HG02571 (cell line): ENCODE data around the gene UBE3D.
"Not testable (repeated sequence)": the region's sequence is repeated elsewhere in the genome, so short reads cannot be mapped to it uniquely, and the experiment has no call there.

Experiments used
- ATAC-seq: cut with Tn5 transposase; IDR thresholded peaks from one replicate; pipeline ENCODE4 v1.9.1; 2021; ENCODE audit warnings: mild to moderate bottlenecking, moderate library complexity; ENCODE audit not compliant: unreplicated experiment

Gene UBE3D

DNA sequence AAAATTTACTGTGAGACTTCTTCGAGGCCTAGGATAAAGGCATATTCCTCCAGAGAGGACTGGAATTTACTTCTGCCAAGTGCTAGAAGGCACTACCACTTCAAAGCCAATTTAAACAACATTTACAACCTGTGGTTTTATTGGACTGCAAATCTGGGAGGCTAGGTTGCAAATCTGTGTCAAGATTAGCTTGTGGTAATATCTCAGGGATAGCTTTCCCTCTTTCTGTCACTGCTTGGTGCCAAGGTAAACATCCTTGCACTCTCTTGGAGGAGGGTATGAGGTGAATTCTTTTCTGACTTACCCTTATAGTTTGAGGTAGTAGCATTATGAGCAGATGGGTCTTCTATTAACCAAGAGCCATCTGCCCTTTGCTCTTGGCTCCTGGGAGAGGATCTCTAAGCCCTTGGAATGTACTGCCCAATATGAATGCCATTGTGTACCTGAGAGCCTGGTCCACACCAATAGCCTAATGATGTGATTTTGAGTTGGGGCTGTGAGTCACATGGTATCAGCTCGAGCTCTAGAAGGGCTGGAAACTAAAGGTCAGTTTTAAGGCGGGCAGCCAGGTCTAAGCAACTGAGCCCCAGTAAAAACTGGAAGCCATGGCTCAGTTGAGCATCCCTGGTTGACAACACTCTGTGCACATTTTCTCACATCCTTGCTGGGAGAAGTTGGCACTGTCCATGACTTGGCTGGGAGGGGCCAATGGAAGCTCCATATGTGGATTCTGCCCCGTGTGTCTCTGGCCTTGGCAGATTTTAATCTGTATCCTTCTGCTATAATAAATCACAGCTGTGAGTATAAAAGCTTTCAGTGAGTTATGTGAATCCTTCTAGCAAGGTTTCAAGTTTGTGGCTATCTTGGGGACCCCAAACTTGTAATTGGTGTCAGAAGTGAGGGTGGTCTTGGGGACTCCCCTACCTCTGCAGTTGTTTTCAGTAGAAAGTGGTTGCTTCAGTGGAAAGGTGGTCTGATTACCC is 188.1 kb downstream of the UBE3D start:
- no peak for ATAC-seq

DNA sequence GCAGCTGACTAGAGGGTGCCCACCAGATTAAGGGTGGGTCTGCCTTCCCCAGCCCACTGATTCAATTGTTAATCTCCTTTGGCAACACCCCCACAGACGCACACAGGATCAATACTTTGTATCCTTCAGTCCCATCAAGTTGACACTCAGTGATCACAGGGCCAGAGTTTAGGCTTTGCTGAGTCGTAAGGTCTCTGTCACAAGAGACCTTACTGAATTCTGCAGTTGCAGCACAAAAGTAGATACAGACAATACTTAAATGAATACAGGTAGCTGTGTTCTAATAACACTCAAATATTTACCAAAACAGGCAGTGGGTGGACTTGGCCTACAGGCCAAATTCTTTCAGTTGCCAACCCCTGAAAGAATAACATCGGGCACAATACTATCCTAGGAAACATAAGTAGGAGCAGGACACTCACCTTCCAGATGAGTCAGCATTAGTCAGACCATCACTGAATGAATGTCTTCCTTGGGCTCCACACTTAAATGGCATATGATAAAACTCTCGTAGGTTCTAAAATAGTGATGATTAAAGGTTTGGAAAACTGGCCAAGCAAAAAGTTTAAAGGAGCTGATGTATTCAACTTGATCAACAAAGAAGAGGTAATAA is 190.0 kb downstream of the UBE3D start:
- ATAC-seq, result no peak

DNA sequence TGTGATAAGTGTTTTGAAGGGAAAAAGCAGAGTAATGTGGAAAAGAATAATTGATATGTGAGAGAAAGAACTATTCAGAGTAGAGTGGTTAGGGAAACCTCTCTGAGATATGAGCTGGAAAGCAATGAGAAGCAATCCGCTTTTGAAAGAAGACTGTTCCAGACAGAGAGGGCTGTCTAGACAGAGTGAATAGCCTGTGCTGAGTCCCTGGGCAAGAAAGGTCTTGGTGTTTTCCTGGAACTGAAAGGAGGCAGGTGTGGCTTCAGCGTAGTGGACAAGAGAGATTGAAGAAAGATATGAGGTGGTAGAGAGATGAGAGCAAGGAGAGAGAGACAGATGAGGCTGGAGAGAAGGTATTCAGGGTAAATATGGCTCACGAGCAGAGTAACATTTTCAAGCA is 190.8 kb downstream of the UBE3D start:
- ATAC-seq, result no peak

DNA sequence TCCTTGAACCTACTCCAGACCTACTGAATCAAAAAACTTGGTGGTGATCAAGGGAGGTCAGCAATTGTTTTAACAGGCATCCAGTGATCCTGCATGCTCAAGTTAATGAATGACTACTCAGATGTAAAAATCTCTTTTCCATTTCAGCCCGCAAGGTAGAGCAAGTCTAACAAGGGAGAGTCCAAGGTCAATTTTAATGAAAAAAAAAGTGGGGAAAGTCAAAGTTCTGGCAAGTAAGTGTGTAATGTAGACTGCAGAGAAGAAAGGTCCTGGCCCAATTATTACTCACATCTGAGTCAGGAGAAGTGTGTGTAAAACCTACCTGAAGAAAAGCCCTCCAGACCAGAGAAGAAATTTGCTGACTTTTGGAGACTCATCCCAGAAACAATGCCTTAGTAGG is 193.5 kb downstream of the UBE3D start:
- ATAC-seq, result no peak

DNA sequence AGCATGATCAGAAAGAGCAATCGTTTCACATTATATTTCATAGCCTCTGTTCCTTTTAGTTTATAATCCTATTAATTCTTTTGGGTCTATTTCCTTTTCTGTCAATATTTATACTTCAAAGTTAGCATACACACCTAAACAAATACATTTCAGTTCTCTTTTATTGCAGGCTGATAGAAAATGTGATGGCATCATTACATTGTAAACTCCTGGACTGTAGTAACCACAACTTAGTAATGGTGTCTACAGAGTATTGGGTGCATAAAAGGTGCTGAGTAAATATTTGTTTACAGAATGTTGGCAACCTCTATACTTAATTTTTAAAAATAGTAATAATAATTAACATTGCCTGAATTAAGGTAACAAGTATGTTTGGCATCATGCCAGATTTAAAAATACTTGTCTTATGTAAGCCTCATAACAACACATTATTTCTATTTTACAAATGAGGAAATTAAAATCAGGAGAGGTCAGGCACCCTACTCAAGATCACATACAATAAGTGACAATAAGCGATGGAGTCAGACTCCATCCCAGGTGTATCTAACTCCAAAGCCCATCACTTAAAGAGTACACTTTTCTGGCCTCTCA is 195.0 kb downstream of the UBE3D start:
- no peak for ATAC-seq

DNA sequence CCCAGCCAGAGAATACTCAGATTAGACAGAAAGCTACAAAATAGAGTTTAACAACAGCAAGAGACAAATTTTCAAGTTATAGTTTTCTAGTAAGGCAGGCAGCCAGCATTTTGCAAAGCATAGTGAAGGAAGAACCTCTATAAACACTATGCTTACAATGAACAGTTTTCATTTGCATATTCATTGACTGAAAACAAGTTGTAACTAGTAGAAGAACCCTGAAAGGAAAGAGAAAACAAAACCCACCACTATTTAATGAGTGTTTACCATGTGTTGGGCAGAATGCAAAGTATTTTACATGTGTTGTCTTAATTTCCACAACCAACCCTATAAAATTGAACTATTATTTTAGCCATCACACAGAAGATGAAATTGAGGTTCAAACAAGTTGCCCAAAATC is 196.1 kb downstream of the UBE3D start:
- no peak for ATAC-seq

DNA sequence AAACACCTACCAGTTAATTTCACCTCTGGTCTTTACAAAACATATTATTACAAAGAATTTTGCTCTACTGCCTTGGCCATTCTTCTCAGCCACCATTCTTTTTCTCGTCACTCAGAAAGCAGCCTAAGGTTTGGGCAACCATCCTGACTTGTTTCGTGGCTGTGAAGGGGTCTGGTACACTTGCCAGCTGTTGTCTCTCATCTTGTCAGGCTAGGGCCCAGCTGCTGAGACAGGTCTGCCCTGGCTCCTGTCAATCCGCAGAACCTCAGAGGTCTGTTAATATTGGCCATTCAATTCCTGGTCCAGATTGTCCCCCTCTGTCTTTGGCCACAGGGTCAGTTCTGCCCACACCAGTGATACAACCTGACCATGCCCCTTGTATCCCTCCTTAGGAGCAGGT is 197.7 kb downstream of the UBE3D start:
- no peak for ATAC-seq

DNA sequence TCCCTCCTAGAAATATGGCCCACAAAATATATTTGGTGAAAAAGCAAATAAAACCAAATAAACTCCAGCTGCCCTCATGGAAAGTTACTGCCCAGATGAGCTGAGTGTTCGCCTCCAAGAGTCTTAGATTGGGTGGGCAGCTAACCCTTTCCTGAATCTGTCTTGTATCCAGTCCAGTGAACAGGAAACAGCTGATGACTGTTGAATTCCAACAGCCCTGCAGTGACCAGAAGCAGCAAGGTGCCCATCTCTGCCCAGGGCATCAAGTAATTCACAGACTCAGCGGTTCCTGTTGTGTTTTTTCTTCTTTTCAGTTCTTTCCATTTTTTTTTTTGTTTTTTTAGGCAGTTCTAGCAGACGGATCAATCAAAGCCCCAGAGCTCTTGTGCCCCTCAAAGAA is 199.2 kb downstream of the UBE3D start:
- no peak for ATAC-seq

DNA sequence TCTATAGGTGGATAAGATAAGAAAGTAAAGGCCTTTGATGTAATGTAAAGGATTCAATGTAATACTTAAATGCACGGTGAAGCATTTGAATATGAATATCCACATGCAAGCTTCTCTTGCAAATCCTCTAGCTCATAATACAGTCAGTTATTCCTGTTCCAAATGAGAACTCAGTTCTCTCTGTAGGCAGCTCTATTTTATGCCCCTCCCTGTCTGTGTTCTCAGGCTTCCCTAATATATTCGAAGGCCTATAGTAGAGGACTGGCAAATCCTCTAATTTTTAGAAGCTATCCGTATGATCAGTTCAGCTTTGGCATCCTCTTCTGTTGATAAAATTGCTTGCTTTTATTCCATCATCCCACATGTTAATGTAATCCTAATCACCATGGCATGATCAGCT is 200.2 kb downstream of the UBE3D start:
- ATAC-seq, result no peak

DNA sequence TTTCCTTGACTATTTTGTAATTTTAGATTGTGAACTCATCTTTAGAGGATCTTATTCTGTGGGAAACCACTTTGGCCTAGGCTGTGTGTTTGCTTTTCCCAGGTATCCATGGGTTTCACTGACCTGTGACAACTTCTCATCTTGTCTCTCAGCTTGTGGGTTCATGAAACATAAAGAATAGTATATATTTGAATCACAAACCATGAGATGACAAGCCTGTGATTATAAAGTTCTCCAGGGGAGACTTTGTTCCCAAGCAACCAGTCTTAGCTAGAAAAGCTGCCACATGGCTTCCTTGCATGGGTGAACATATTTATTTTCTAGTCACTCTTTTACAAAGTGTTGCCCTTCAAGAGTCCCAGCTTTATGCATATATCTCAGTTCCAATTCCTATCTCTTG is 201.9 kb downstream of the UBE3D start:
- no peak for ATAC-seq

DNA sequence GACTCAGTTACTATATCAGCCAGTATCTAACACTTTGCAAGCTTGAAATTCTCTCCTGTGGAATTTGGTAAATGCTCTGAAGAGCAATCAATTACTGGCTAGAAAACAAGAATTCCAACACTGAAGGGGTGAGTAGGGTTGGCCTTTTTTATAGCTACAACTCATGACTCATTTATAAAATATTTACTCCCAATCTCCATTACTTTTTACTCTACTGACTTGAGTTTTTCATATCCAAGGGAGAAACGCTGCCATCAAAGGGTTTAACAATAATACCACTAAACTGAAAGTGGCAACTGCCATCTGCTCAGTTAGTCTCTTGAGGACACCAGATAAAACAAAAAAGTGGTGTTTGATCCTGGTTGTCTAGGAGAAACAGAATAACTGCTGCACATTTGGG is 203.1 kb downstream of the UBE3D start:
- ATAC-seq, result no peak

DNA sequence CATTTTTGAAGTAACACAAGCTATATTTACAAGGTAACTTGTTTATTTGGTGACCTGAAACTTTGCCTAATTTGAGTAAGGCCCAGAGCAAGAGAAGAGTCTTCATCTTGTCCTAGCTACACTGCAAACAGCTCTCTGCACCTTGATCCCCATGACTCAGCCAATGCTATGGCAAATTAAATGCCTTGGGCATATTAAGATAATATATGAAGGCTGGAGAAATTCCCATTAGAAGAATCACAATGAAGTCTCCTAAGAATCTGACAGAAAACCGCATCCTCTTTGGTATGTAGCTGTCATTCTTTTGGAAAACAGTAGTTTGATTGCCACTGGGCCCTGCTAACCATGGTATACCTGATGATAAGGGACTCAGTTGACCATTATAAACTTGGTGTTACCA is 204.5 kb downstream of the UBE3D start:
- ATAC-seq, result no peak

DNA sequence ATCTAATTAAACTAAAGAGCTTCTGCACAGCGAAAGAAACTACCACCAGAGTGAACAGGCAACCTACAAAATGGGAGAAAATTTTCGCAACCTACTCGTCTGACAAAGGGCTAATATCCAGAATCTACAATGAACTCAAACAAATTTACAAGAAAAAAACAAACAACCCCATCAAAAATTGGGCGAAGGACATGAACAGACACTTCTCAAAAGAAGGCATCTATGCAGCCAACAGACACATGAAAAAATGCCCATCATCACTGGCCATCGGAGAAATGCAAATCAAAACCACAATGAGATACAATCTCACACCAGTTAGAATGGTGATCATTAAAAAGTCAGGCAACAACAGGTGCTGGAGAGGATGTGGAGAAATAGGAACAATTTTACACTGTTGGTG is 209.6 kb downstream of the UBE3D start:
- ATAC-seq, result not testable (repeated sequence)

DNA sequence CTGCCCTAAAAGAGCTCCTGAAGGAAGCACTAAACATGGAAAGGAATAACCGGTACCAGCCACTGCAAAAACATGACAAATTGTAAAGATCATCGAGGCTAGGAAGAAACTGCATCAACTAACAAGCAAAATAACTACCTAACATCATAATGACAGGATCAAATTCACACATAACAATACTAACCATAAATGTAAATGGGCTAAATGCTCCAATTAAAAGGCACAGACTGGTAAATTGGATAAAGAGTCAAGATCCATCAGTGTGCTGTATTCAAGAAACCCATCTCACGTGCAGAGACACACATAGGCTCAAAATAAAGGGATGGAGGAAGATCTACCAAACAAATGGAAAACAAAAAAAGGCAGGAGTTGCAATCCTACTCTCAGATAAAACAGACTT is 212.7 kb downstream of the UBE3D start:
- ATAC-seq, result not testable (repeated sequence)

DNA sequence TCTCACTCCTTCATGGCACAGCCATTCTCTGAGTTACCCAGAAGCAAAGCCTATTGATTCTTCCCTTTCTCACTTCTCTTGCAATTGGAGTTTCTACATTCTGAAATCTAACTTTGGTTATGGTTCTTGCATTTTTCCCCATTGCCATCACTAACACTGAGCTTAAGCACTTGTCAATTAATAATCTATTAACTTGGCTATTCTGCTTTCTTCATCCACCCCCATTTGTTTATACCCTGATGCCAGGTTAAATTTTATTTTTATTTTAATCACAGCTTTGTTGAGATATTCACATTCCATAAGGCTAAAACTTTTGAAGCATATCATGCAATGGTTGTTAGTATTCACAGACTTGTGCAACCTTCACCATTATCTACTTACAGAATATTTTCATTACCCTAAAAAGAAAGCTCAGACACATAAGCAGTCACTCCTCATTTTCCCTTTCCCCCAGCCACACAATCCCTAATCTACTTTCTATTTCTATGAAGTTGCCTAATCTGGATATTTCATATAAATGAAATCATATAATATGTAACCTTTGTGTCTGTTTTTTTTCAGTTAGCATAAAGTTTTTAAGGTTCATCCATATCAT is 222.3 kb downstream of the UBE3D start:
- no peak for ATAC-seq

DNA sequence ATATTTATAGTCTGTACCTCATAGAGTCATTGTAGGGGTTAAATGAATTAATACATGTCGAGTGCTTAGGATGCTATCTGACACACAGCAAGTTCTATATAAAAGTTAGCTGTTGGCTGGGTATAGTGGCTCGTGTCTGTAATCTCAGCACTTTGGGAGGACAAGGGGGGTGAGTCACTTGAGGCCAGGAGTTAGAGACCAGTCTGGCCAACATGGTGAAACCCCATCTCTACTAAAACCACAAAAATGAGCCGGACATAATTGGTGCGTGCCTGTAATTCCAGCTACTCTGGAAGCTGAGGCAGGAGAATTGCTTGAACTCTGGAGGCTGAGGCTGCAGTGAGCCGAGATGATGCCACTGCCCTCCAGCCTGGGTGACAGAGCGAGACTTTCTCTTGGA is 222.9 kb downstream of the UBE3D start:
- no peak for ATAC-seq
